Left lung (tissue), 10 donors: ENCODE measurements around the gene CLIC4. TPM values are rescaled to one million over a fixed set of nuclear protein-coding genes. Genes with fewer than 3 reads are reported as not detected.
A peak's percentile ranks its signal among the peaks of the same experiment; 100 is the strongest.

Experiments used
- ATAC-seq: fragments of 200-7000 bp; cut with Tn5 transposase; one replicate; pipeline ENCODE4 v1.9.1; 2020; ENCODE audit warnings: moderate library complexity
- DNase-seq, 4 donors: peaks; one replicate each; pipeline ENCODE4 v3.0.0-alpha.2; 2013 to 2020
- H3K27ac ChIP-seq, 2 donors: fragments of 200-600 bp; sonication (generic) in 1 of 2; one replicate each; pipeline versions ENCODE4 v1.5.0 to v1.8.0; 2020 to 2021
- H3K27me3 ChIP-seq, 2 donors: fragments of 200-600 bp; sonication (generic) in 1 of 2; one replicate each; pipeline versions ENCODE4 v1.5.0 to v1.8.0; 2020 to 2021
- H3K36me3 ChIP-seq, 2 donors: fragments of 200-600 bp; sonication (generic) in 1 of 2; one replicate each; pipeline versions ENCODE4 v1.5.0 to v1.8.0; 2020 to 2021
- H3K4me1 ChIP-seq, 2 donors: fragments of 200-600 bp; one replicate each; pipeline ENCODE4 v1.8.0; 2021
- H3K4me3 ChIP-seq, 2 donors: fragments of 200-600 bp; sonication (generic) in 1 of 2; one replicate each; pipeline versions ENCODE4 v1.5.0 to v1.8.0; 2020 to 2021; ENCODE audit warnings: mild to moderate bottlenecking in 1 of 2
- H3K9me3 ChIP-seq, 2 donors: fragments of 200-600 bp; sonication (generic) in 1 of 2; one replicate each; pipeline versions ENCODE4 v1.5.0 to v1.8.0; 2020 to 2021
- intact Hi-C, 2 donors: fragments of 100-400 bp; cut with DNase I; formaldehyde crosslinking; loops; one replicate each; pipeline versions ENCODE4 v1.11.2 to v1.14.2; 2022
- polyA plus RNA-seq, 6 donors: library from polyadenylated mRNA; unstranded; fragments of 120-200 nt; gene quantifications; one replicate each; pipeline ENCODE4 v1.2.1, GENCODE V29; 2013; ENCODE audit not compliant: insufficient read length in 6 of 6
- total RNA-seq, 2 donors: library from RNA; stranded (reverse); fragmentation: NEBNext Ultra II Directional; extraction: Animal tissue kit (Norgen Biotek cat#: 25700); gene quantifications; one replicate each; pipeline ENCODE4 v1.2.1, GENCODE V29; 2021
- TF ChIP-seq, protein P1 (sequence below), 2 donors: fragments of 200-600 bp; sonication (generic) in 1 of 2; IDR thresholded peaks; one replicate each; pipeline versions ENCODE4 v1.5.0 to v1.8.0; 2021; ENCODE audit warnings: antibody characterized with exemption in 2 of 2
- donor health status: DM: no; HTN: yes; CAD: no.
- donor health status: DM: no; HTN: no; CAD: no.

The CLIC4 gene
- total and polyA plus RNA-seq, 8 donors: 158 to 257 (median 224) TPM

DNA sequence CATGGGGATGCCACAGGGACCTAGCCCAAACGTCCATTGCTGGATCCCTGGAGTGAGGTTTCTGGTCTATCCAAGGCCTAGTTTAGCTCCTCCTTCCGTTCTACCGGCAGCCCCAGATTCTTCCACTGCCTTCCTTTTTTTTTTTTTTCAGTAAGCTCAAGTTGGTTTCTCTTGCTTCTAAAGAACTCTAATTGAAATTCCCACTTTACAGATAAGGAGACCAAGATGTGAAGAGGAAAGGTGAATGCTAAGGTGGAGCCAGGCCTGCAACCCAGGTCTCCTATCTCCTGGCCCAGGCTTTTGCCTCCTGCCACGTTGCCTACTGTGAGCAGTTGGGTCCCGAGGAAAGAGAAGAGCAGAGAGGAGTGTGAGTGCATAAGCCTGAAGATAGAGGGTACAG, 31.5 kb upstream of the CLIC4 start:
- H3K36me3 ChIP-seq: no peaks in the 10 kb centered on the region
- peaks cover 3 to 32% of the 10 kb centered on the region in 2 donors for H3K4me1 ChIP-seq
- H3K9me3 ChIP-seq: no peaks in the 10 kb centered on the region
- H3K4me3 ChIP-seq: no peak overlapping the region
- H3K27ac ChIP-seq: no peak overlapping the region
- H3K27me3 ChIP-seq: no peaks in the 10 kb centered on the region
- DNase-seq (no peak), ATAC-seq (no peak)
- TF ChIP-seq, protein P1, sequence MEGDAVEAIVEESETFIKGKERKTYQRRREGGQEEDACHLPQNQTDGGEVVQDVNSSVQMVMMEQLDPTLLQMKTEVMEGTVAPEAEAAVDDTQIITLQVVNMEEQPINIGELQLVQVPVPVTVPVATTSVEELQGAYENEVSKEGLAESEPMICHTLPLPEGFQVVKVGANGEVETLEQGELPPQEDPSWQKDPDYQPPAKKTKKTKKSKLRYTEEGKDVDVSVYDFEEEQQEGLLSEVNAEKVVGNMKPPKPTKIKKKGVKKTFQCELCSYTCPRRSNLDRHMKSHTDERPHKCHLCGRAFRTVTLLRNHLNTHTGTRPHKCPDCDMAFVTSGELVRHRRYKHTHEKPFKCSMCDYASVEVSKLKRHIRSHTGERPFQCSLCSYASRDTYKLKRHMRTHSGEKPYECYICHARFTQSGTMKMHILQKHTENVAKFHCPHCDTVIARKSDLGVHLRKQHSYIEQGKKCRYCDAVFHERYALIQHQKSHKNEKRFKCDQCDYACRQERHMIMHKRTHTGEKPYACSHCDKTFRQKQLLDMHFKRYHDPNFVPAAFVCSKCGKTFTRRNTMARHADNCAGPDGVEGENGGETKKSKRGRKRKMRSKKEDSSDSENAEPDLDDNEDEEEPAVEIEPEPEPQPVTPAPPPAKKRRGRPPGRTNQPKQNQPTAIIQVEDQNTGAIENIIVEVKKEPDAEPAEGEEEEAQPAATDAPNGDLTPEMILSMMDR (IDR thresholded peaks at IDR 0.05): no peak
- intact Hi-C loops: no loop called here

DNA sequence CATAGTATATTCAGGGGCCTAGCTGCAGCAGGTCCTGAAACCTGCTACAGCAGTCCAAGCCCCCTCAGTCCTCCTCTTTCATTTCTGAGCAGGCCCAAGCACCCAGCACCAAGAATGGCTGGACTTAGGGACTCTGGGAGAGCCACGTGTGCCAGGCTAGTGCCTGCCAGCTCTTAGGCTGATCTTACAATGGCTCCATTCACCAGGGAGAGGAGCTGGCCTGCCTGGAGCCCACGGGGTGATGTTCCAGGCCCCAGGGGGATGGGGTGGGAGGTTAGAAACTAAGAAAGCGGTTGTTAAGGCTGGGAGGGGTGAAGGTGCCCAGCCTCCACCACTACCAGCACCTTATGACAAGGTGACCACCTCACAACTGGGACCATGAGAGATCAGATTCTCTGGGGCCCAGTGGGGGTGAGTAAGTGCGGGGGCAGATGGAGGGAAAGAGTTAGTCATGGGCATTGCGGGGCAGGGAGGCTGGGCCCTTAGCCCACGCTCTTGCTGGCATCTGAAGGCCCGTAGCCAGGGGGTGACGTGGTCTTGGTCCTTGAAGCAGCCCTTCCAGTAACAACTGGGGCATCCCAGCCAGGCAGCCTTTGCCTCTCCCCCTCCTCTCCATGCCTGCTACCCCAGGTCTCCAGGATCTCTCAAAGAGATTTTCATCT, 30.3 kb upstream of the CLIC4 start:
- ATAC-seq (no peak), DNase-seq (no peak)
- intact Hi-C loops: no loop called here
- TF ChIP-seq, protein P1 (IDR thresholded peaks at IDR 0.05): no peak
- no peak overlapping the region for H3K4me3 ChIP-seq
- no peak overlapping the region for H3K27ac ChIP-seq
- no peaks in the 10 kb centered on the region for H3K36me3 ChIP-seq
- H3K27me3 ChIP-seq: no peaks in the 10 kb centered on the region
- H3K4me1 ChIP-seq: peaks cover 9 to 35% of the 10 kb centered on the region in 2 donors
- H3K9me3 ChIP-seq: no peaks in the 10 kb centered on the region

DNA sequence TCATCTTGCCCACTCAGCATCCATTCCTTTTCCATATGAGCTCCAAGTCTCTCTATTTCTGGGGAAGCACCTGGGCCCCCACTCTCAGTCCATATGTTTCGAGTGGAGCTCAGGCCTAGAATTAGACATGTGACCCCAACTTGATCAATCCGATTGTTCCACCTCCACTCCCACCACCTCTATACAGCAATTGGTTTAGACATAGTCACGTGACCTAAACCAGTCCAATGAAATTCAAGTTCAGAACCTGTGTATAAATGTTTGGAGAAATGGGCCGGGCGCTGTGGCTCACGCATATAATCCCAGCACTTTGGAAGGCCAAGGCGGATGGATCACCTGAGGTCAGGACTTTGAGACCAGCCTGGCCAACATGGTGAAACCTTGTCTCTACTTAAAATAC, 29.6 kb upstream of the CLIC4 start:
- DNase-seq (no peak), ATAC-seq (no peak)
- no peak overlapping the region for H3K4me3 ChIP-seq
- H3K4me1 ChIP-seq: peaks cover 13 to 35% of the 10 kb centered on the region in 2 donors
- intact Hi-C loops: no loop called here
- no peaks in the 10 kb centered on the region for H3K36me3 ChIP-seq
- no peaks in the 10 kb centered on the region for H3K27me3 ChIP-seq
- TF ChIP-seq, protein P1 (IDR thresholded peaks at IDR 0.05): no peak
- no peaks in the 10 kb centered on the region for H3K9me3 ChIP-seq
- H3K27ac ChIP-seq: no peak overlapping the region

DNA sequence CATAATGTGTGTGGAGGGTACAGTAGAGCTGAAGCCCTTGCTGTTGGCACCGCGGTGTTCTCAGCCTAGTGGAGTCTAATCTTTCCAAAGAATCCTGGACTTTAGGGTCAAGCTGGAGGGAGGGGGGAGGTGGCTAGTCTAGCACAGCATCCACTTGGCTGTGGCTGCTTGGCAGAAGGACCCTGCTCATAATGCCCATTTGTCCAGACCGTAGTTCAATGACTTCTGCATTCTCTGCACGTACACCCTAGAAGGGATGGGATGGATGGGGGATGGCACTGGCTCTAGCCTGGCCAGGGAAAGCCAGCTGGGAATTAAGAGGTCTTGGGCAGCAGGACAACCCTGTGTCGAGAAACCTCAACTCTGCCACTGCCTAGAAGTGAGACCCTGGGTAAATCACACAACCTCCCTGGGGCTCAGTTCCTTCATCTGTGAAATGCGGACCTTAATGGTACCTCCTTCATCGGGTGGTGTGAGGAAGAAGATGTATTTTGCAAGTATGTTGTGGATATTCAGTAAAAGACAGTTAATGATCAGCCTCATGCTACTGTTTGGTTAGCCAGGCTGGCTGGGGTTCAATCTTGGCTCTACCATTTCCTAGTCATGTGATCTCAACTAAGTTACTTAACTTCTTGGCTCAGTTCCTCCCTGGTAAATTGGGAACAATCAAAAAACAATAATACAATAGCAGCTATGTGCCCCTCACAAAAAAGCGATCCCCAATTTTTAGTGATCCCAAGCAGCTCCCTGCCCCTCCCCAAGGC, 27.2 kb upstream of the CLIC4 start:
- no peaks in the 10 kb centered on the region for H3K27me3 ChIP-seq
- no peaks in the 10 kb centered on the region for H3K36me3 ChIP-seq
- TF ChIP-seq, protein P1 (IDR thresholded peaks at IDR 0.05): no peak
- DNase-seq: no peak
- H3K4me3 ChIP-seq: no peak overlapping the region
- peaks cover 13 to 38% of the 10 kb centered on the region in 2 donors for H3K4me1 ChIP-seq
- intact Hi-C loops: no loop called here
- peak overlapping the region in 1 of 2 donors; percentile 53 for H3K27ac ChIP-seq
- no peaks in the 10 kb centered on the region for H3K9me3 ChIP-seq
- no peak for ATAC-seq

DNA sequence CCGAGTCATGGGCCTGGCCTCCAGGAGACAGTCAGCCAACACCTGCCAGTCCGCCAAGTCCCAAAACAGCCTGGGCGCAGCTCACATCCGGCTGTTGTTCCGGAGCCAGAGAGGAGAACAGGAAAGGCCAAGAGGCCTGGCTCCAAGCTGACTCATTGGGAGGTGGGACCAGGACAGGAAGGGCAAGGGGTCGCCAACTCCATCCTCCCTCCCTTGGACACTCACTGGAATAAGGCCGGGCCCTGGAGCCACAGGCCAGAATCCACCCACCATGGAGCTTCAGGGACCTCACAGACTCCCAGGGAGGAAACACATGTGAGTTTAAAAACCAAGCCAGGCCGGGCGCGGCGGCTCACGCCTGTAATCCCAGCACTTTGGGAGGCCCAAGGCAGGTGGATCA, 25.1 kb upstream of the CLIC4 start:
- ATAC-seq (peak; percentile 78), DNase-seq (peak in 3 of 4 donors; percentile 54 to 81 (median 78))
- Histone ChIP-seq H3K4me3 (no peak overlapping the region), H3K4me1 (peaks cover 22 to 51% of the 10 kb centered on the region in 2 donors), H3K27ac (peak overlapping the region; percentile 62 to 67), H3K9me3 (no peaks in the 10 kb centered on the region), H3K27me3 (no peaks in the 10 kb centered on the region), H3K36me3 (no peaks in the 10 kb centered on the region)
- intact Hi-C loops: no loop called here
- TF ChIP-seq, protein P1 (IDR thresholded peaks at IDR 0.05): no peak
